Transverse colon (tissue), 4 donors: ENCODE results near the gene CDON. TPM values are rescaled to one million over a fixed set of nuclear protein-coding genes. Genes with fewer than 3 reads are reported as not detected.
A peak's percentile ranks its signal among the peaks of the same experiment; 100 is the strongest.

Experiments used
- DNase-seq: peaks from one replicate; pipeline ENCODE4 v3.0.0-alpha.2; 2019
- H3K27ac ChIP-seq, 4 donors: fragments of 200-600 bp; sonication (generic); 2 replicates each; pipeline ENCODE4 v1.5.1; 2016 to 2018; ENCODE audit warnings: inconsistent platforms in 4 of 4
- H3K27me3 ChIP-seq: fragments of 200-600 bp; sonication (generic); 2 replicates; pipeline ENCODE4 v1.5.1; 2017; ENCODE audit warnings: inconsistent platforms
- H3K36me3 ChIP-seq, 4 donors: fragments of 200-600 bp; sonication (generic); 2 replicates each; pipeline ENCODE4 v1.5.1; 2017 to 2019; ENCODE audit warnings: inconsistent platforms in 4 of 4
- H3K4me1 ChIP-seq, 4 donors: fragments of 200-600 bp; sonication (generic); 2 replicates each; pipeline ENCODE4 v1.5.1; 2017 to 2020; ENCODE audit warnings: inconsistent platforms in 4 of 4
- H3K4me3 ChIP-seq, 4 donors: fragments of 200-600 bp; sonication (generic); 1 replicate in 1 of 4; 2 replicates in 3 of 4; pipeline versions ENCODE4 v1.5.1 to v1.6.1; 2017 to 2019; ENCODE audit warnings: inconsistent platforms in 4 of 4
- H3K9me3 ChIP-seq, 2 donors: fragments of 200-600 bp; sonication (generic); 2 replicates each; pipeline ENCODE4 v1.5.1; 2017 to 2019; ENCODE audit warnings: inconsistent platforms in 2 of 2
- CTCF ChIP-seq, 5 experiments: fragments of 200-600 bp in 3 of 5; fragments of 450-650 bp in 2 of 5; sonication (generic) in 3 of 5; IDR thresholded peaks; 1 replicate in 2 of 5; 2 replicates in 3 of 5; pipeline ENCODE4 v1.5.1; 2016 to 2017; ENCODE audit warnings: antibody characterized with exemption in 5 of 5, inconsistent platforms in 3 of 5, mild to moderate bottlenecking in 2 of 5, moderate library complexity in 1 of 5
- EP300 ChIP-seq: sonication (generic); formaldehyde crosslinking; IDR thresholded peaks from one replicate; pipeline ENCODE4 v1.6.1; 2017; ENCODE audit warnings: antibody characterized with exemption, low read depth
- POLR2A ChIP-seq: fragments of 450-650 bp; IDR thresholded peaks from one replicate; pipeline ENCODE4 v1.6.1; 2016; ENCODE audit warnings: antibody characterized with exemption, mild to moderate bottlenecking, moderate library complexity
- POLR2AphosphoS5 ChIP-seq, 3 donors: sonication (generic); formaldehyde crosslinking; IDR thresholded peaks; one replicate each; pipeline ENCODE4 v1.6.1; 2016; ENCODE audit warnings: antibody characterized with exemption in 3 of 3
- WGBS, 2 donors: methylation state at CpG; one replicate each; pipeline ENCODE4 v1.1.5; 2018; ENCODE audit warnings: low coverage in 1 of 2; 5-methylcytosine and 5-hydroxymethylcytosine counted together
- in situ Hi-C, 4 donors: fragments of 200-750 bp; cut with MboI; loops; one replicate each; pipeline versions ENCODE4 v1.15.0 to v1.15.1; 2017; ENCODE audit warnings: low sequenced_read_pairs in 3 of 4, low pct_ligation_motif_present in 1 of 4, low pct_unique_long_range_greater_than_20kb in 1 of 4
- intact Hi-C: fragments of 100-400 bp; cut with DNase I; formaldehyde crosslinking; loops from one replicate; pipeline ENCODE4 v1.15.1; 2023; ENCODE audit warnings: low total_unique reads
- total RNA-seq, 4 donors: library from RNA; depleted of rRNA; stranded (reverse); fragments of >200 nt; gene quantifications; one replicate each; pipeline ENCODE4 v1.1.0, GENCODE V29; 2016

The CDON gene
- total RNA-seq, 4 donors from 2014 or later, result 7.6 to 31.0 (median 9.9) TPM

- peak overlapping the region in 2 of 4 donors; percentile 23 to 55 for H3K27ac ChIP-seq
- in situ Hi-C loops, result no loop called here
Measured at GRCh38 chr11:126103150-126103549, 40.5 kb upstream of the CDON start.

GRCh38 chr11:126102436-126102981 is 39.8 kb upstream of the CDON start:
- Histone ChIP-seq H3K27me3 (no peaks in the 10 kb centered on the region), H3K36me3 (no peaks in the 10 kb centered on the region), H3K4me3 (no peak overlapping the region), H3K4me1 (peaks cover 0 to 11% (median 4%) of the 10 kb centered on the region in 4 donors), H3K9me3 (no peaks in the 10 kb centered on the region), H3K27ac (peak overlapping the region in 2 of 4 donors; percentile 23 to 55)
- no peak for TF ChIP-seq POLR2AphosphoS5 (IDR thresholded peaks at IDR 0.05)
- TF ChIP-seq POLR2A, result no peak
- no peak for TF ChIP-seq EP300
- no peak for TF ChIP-seq CTCF (IDR thresholded peaks at IDR 0.05)
- peak; percentile 49 for DNase-seq
- 28 to 40% methylated on average over 3 to 7 of the region's 7 CpGs for WGBS, 2 donors
- intact Hi-C loops, result no loop called here
- in situ Hi-C loops, result no loop called here

More at GRCh38 chr11:126103150-126103549, 40.5 kb upstream of the CDON start:
- WGBS, 2 donors, result 96 to 100% methylated on average over 2 to 5 of the region's 5 CpGs
- no peak for TF ChIP-seq POLR2AphosphoS5 (IDR thresholded peaks at IDR 0.05)
- TF ChIP-seq POLR2A, result no peak
- Histone ChIP-seq H3K27me3 (no peaks in the 10 kb centered on the region), H3K4me1 (peaks cover 0 to 11% (median 4%) of the 10 kb centered on the region in 4 donors), H3K4me3 (no peak overlapping the region), H3K36me3 (no peaks in the 10 kb centered on the region), H3K9me3 (no peaks in the 10 kb centered on the region)
- DNase-seq, result no peak
- intact Hi-C loops, result no loop called here

GRCh38 chr11:126101930-126102283 is 39.2 kb upstream of the CDON start:
- H3K27me3 ChIP-seq, result no peaks in the 10 kb centered on the region
- peaks cover 0 to 11% (median 4%) of the 10 kb centered on the region in 4 donors for H3K4me1 ChIP-seq
- H3K36me3 ChIP-seq, result no peaks in the 10 kb centered on the region
- DNase-seq, result no peak
- H3K9me3 ChIP-seq, result no peaks in the 10 kb centered on the region
- 92 to 100% methylated on average over 2 to 5 of the region's 5 CpGs for WGBS, 2 donors
- no peak overlapping the region for H3K4me3 ChIP-seq
- peak overlapping the region in 1 of 4 donors; percentile 23 for H3K27ac ChIP-seq
- intact Hi-C loops, result no loop called here
- in situ Hi-C loops, result no loop called here
- no peak for TF ChIP-seq CTCF (IDR thresholded peaks at IDR 0.05)
- TF ChIP-seq EP300, result no peak
- TF ChIP-seq POLR2AphosphoS5 (IDR thresholded peaks at IDR 0.05), result no peak
- no peak for TF ChIP-seq POLR2A

- no peaks in the 10 kb centered on the region for H3K27me3 ChIP-seq
- no peaks in the 10 kb centered on the region for H3K9me3 ChIP-seq
- peaks cover 0 to 11% (median 4%) of the 10 kb centered on the region in 4 donors for H3K4me1 ChIP-seq
- TF ChIP-seq POLR2AphosphoS5 (IDR thresholded peaks at IDR 0.05), result no peak
- no peak for TF ChIP-seq POLR2A
- TF ChIP-seq EP300, result no peak
- TF ChIP-seq CTCF (IDR thresholded peaks at IDR 0.05), result no peak
- DNase-seq, result no peak
- WGBS, 2 donors, result 86 to 89% methylated on average over 1 to 11 of the region's 11 CpGs
- H3K36me3 ChIP-seq, result no peaks in the 10 kb centered on the region
- in situ Hi-C loops (no loop called here), intact Hi-C loops (no loop called here)
- H3K27ac ChIP-seq, result no peak overlapping the region
- H3K4me3 ChIP-seq, result no peak overlapping the region
Measured at GRCh38 chr11:126101251-126101929, 38.7 kb upstream of the CDON start.
